ENCODE data around the gene MON2. TPM values are rescaled to one million over a fixed set of nuclear protein-coding genes. Genes with fewer than 3 reads are reported as not detected.

The MON2 gene
- total RNA-seq, 1 donor from 2014 or later, result 21.3 TPM

DNA sequence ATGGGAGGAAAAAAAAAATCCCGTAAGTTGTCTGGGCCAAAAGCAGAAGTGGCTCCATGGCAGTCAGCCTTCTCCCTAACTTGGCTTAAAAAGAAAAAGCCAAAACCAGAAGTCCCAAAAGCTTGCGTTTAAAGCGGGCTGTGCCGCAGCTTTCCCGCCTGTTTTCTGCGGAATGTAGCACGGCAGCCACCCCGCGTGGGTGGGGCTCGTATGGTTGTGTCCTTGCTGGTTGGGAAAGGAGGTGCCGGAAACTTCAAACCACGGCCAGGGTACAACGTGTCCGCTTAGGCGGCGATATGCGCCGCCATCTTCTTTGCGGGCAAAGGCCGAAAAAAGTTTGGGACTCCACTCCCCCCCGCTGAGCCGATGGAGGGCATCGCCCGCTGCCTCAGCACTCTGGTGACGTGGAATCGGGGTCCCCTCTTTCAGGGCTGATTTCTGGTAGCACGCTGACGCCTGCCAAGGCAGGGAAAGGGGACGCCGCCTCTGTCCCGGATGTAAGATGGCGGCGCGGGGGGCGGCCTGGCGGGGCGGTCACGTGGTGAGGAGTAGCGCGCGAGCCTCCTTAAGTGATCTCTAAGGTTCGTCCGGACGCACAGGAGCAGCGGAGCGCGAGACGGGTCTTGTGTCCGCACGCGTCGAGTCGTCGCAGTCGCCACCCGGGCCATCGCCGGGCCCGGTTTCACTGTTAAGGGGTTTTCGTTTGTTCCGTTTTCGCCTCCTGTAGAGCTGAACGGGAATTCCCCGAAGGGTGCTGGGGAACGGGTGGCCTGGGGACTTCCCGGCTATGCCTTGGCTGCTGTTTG lies 135.8 kb downstream of the MON2 start:
- Histone ChIP-seq H3K36me3 (ENCODE audit: control insufficient read depth, insufficient read depth, low read length) (no peaks in the 10 kb centered on the region), H3K4me3 (ENCODE audit: low read depth, low read length) (peak overlapping the region; percentile 64), H3K27me3 (ENCODE audit: control insufficient read depth, insufficient read depth, low read length) (no peaks in the 10 kb centered on the region)
- no peak for FAIRE-seq
- TF ChIP-seq, protein P1, sequence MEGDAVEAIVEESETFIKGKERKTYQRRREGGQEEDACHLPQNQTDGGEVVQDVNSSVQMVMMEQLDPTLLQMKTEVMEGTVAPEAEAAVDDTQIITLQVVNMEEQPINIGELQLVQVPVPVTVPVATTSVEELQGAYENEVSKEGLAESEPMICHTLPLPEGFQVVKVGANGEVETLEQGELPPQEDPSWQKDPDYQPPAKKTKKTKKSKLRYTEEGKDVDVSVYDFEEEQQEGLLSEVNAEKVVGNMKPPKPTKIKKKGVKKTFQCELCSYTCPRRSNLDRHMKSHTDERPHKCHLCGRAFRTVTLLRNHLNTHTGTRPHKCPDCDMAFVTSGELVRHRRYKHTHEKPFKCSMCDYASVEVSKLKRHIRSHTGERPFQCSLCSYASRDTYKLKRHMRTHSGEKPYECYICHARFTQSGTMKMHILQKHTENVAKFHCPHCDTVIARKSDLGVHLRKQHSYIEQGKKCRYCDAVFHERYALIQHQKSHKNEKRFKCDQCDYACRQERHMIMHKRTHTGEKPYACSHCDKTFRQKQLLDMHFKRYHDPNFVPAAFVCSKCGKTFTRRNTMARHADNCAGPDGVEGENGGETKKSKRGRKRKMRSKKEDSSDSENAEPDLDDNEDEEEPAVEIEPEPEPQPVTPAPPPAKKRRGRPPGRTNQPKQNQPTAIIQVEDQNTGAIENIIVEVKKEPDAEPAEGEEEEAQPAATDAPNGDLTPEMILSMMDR (IDR thresholded peaks at IDR 0.05; ENCODE audit: insufficient read depth, low read length, severe bottlenecking), result no peak
- DNase-seq (ENCODE audit: low read depth), result peak; percentile 81

DNA sequence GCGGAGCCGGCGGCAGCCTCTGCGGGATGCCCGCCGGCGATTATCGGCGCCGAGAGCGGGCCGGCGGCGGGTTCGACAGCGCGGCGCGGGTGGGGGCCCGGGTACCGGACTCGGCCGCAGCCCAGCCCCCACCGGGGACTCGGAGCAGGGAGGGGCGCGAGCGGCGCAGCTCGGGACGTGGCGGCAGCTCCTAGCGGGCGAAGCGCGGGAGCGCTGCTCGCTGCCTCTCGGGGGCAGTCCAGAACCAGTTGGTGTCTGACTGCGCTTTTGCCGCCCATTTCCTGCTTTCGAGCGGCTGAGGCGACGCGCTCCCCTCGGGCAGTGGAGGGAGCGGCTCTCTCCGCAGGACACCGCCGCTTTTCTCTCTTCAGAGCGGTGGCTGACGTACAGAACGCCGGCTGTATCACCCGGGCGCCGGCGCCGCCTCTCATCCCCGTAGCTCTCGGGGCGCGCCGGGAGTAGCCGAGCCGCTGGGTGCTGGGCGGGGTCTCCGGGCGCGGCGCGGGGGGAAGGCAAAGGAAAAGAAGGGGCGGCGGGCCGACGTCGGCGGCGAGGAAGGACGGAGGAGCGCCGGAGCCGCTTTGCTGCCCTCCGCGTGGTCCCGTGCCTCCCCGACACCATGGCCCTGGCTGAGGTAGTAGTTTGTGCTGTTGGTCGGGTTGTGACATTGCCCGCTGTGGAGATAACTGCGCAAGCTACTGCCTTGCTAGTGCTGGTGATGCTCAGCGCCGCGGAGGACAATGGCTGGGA lies 136.6 kb downstream of the MON2 start:
- Histone ChIP-seq H3K36me3 (ENCODE audit: control insufficient read depth, insufficient read depth, low read length) (no peaks in the 10 kb centered on the region), H3K4me3 (ENCODE audit: low read depth, low read length) (peak overlapping the region; percentile 64), H3K27me3 (ENCODE audit: control insufficient read depth, insufficient read depth, low read length) (no peaks in the 10 kb centered on the region)
- FAIRE-seq (no peak), DNase-seq (ENCODE audit: low read depth) (peak; percentile 83)
- TF ChIP-seq, protein P1 (IDR thresholded peaks at IDR 0.05; ENCODE audit: insufficient read depth, low read length, severe bottlenecking), result peak; percentile 73

GRCh38 chr12:62603811-62604098 lies 137.1 kb downstream of the MON2 start:
- H3K27me3 ChIP-seq (ENCODE audit: control insufficient read depth, insufficient read depth, low read length), result no peaks in the 10 kb centered on the region
- H3K4me3 ChIP-seq (ENCODE audit: low read depth, low read length), result peak overlapping the region; percentile 64
- DNase-seq (ENCODE audit: low read depth) (no peak), FAIRE-seq (no peak)
- H3K36me3 ChIP-seq (ENCODE audit: control insufficient read depth, insufficient read depth, low read length), result no peaks in the 10 kb centered on the region
- TF ChIP-seq, protein P1 (IDR thresholded peaks at IDR 0.05; ENCODE audit: insufficient read depth, low read length, severe bottlenecking), result no peak

DNA sequence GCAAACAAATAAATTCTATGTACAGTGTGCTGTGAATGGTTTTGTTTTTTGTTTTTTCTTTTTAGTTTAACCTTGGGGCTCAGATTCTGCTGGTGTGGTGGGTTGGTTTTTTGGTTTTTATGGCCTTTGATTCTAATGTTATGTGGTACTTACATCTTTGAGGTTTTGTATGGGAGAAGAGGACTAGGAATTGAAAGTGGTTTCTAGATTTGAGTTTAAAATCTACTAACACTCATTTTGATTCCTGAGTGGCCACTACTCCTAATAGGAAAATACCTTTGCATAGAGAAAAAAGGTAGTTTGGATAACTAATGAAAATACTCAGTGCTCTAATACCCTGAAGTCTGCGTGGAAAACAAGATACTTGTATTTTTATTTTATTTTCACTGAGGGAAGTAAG lies 137.7 kb downstream of the MON2 start:
- Histone ChIP-seq H3K4me3 (ENCODE audit: low read depth, low read length) (no peak overlapping the region), H3K36me3 (ENCODE audit: control insufficient read depth, insufficient read depth, low read length) (no peaks in the 10 kb centered on the region), H3K27me3 (ENCODE audit: control insufficient read depth, insufficient read depth, low read length) (no peaks in the 10 kb centered on the region)
- FAIRE-seq, result no peak
- DNase-seq (ENCODE audit: low read depth), result no peak
- TF ChIP-seq, protein P1 (IDR thresholded peaks at IDR 0.05; ENCODE audit: insufficient read depth, low read length, severe bottlenecking), result no peak

- Histone ChIP-seq H3K36me3 (ENCODE audit: control insufficient read depth, insufficient read depth, low read length) (no peaks in the 10 kb centered on the region), H3K4me3 (ENCODE audit: low read depth, low read length) (no peak overlapping the region), H3K27me3 (ENCODE audit: control insufficient read depth, insufficient read depth, low read length) (no peaks in the 10 kb centered on the region)
- TF ChIP-seq, protein P1 (IDR thresholded peaks at IDR 0.05; ENCODE audit: insufficient read depth, low read length, severe bottlenecking), result no peak
- DNase-seq (ENCODE audit: low read depth) (peak; percentile 19), FAIRE-seq (no peak)
Measured at GRCh38 chr12:62604871-62605270, 138.2 kb downstream of the MON2 start.
